Skeletal muscle satellite cell (primary cell): ENCODE measurements around the gene MCOLN1. TPM values are rescaled to one million over a fixed set of nuclear protein-coding genes. Genes with fewer than 3 reads are reported as not detected.
"Not testable (repeated sequence)": the region's sequence is repeated elsewhere in the genome, so short reads cannot be mapped to it uniquely, and the experiment has no call there.

Source experiments
- H3K27me3 ChIP-seq: 2 replicates; pipeline ENCODE4 v1.7.0; 2013; ENCODE audit warnings: low read length; ENCODE audit not compliant: control insufficient read depth, insufficient read depth
- H3K36me3 ChIP-seq: 2 replicates; pipeline ENCODE4 v1.7.0; 2013; ENCODE audit warnings: mild to moderate bottlenecking, control low read depth, low read length; ENCODE audit not compliant: insufficient read depth
- H3K4me1 ChIP-seq: 2 replicates; pipeline ENCODE4 v1.7.0; 2013; ENCODE audit warnings: low read length; ENCODE audit not compliant: control insufficient read depth, insufficient read depth
- H3K4me2 ChIP-seq: 2 replicates; pipeline ENCODE4 v1.7.0; 2013; ENCODE audit warnings: mild to moderate bottlenecking, low read length
- H3K4me3 ChIP-seq: 2 replicates; pipeline ENCODE4 v1.7.0; 2013; ENCODE audit warnings: low read length
- H3K9ac ChIP-seq: 2 replicates; pipeline ENCODE4 v1.7.0; 2013; ENCODE audit warnings: mild to moderate bottlenecking, low read depth, low read length, moderate library complexity
- H3K9me3 ChIP-seq: replicated peaks from 2 replicates; pipeline ENCODE4 v1.7.0; 2013; ENCODE audit warnings: mild to moderate bottlenecking, control low read depth, low read length
- small RNA-seq: library from RNA; depleted of rRNA; stranded (forward); fragments of <200 nt; gene quantifications from one replicate; pipeline ENCODE3, GENCODE V24; 2012

MCOLN1 gene

GRCh38 chr19:7565332-7565731 lies 42.9 kb downstream of the MCOLN1 start:
- Histone ChIP-seq H3K4me1 (no peaks in the 10 kb centered on the region), H3K9ac (no peak overlapping the region), H3K9me3 (no peaks in the 10 kb centered on the region), H3K36me3 (peaks cover 6% of the 10 kb centered on the region), H3K4me3 (no peak overlapping the region), H3K27me3 (no peaks in the 10 kb centered on the region), H3K4me2 (no peak overlapping the region)

- no peaks in the 10 kb centered on the region for H3K36me3 ChIP-seq
Observed at GRCh38 chr19:7570761-7571160, 48.3 kb downstream of the MCOLN1 start.

GRCh38 chr19:7575434-7576040 lies 53.1 kb downstream of the MCOLN1 start:
- Histone ChIP-seq H3K27me3 (peaks cover 11% of the 10 kb centered on the region), H3K4me2 (no peak overlapping the region), H3K4me3 (no peak overlapping the region), H3K9me3 (no peaks in the 10 kb centered on the region), H3K4me1 (no peaks in the 10 kb centered on the region), H3K36me3 (no peaks in the 10 kb centered on the region), H3K9ac (no peak overlapping the region)

More at GRCh38 chr19:7570761-7571160, 48.3 kb downstream of the MCOLN1 start:
- H3K4me3 ChIP-seq, result no peak overlapping the region
- H3K27me3 ChIP-seq, result no peaks in the 10 kb centered on the region
- H3K4me2 ChIP-seq, result no peak overlapping the region
- no peak overlapping the region for H3K9ac ChIP-seq
- H3K9me3 ChIP-seq, result no peaks in the 10 kb centered on the region
- no peaks in the 10 kb centered on the region for H3K4me1 ChIP-seq

GRCh38 chr19:7577422-7577821 lies 55.0 kb downstream of the MCOLN1 start:
- H3K9ac ChIP-seq, H3K4me2 ChIP-seq, H3K4me3 ChIP-seq, H3K4me1 ChIP-seq, H3K9me3 ChIP-seq, H3K36me3 ChIP-seq: not testable (repeated sequence)
- peaks cover 19% of the 10 kb centered on the region for H3K27me3 ChIP-seq

- Histone ChIP-seq H3K4me1 (no peaks in the 10 kb centered on the region), H3K9ac (no peak overlapping the region), H3K4me2 (no peak overlapping the region)
Observed at GRCh38 chr19:7578127-7578526, 55.7 kb downstream of the MCOLN1 start.

GRCh38 chr19:7579182-7579581 lies 56.8 kb downstream of the MCOLN1 start:
- Histone ChIP-seq H3K4me3 (no peak overlapping the region), H3K4me2 (no peak overlapping the region), H3K9me3 (no peaks in the 10 kb centered on the region), H3K36me3 (no peaks in the 10 kb centered on the region), H3K9ac (no peak overlapping the region), H3K27me3 (peaks cover 20% of the 10 kb centered on the region), H3K4me1 (no peaks in the 10 kb centered on the region)

More at GRCh38 chr19:7578127-7578526, 55.7 kb downstream of the MCOLN1 start:
- H3K27me3 ChIP-seq, result peaks cover 20% of the 10 kb centered on the region
- no peaks in the 10 kb centered on the region for H3K36me3 ChIP-seq
- H3K4me3 ChIP-seq, result no peak overlapping the region
- H3K9me3 ChIP-seq, result no peaks in the 10 kb centered on the region

- H3K4me1 ChIP-seq, result no peaks in the 10 kb centered on the region
- H3K9ac ChIP-seq, result no peak overlapping the region
- H3K4me3 ChIP-seq, result no peak overlapping the region
- H3K9me3 ChIP-seq, result no peaks in the 10 kb centered on the region
- no peak overlapping the region for H3K4me2 ChIP-seq
- no peaks in the 10 kb centered on the region for H3K36me3 ChIP-seq
- H3K27me3 ChIP-seq, result peaks cover 24% of the 10 kb centered on the region
Observed at GRCh38 chr19:7582446-7582845, 60.0 kb downstream of the MCOLN1 start.

Small RNA genes lying within 50 kb of the gene (small RNA-seq; reads per million reads assigned to genes)
- gene AC008878.2, result not detected
